ENCODE data around the gene CD33. TPM values are rescaled to one million over a fixed set of nuclear protein-coding genes. Genes with fewer than 3 reads are reported as not detected.

Gene CD33
- total RNA-seq, 1 experiment from 2014 or later, result 0.35 TPM

- peak; percentile 54 for DNase-seq
- Mint-ChIP-seq H3K4me3 (no peak overlapping the region), H3K4me1 (peaks cover 12 to 14% of the 10 kb centered on the region in 2 experiments), H3K27me3 (ENCODE audit: low read depth) (peaks cover 2% of the 10 kb centered on the region), H3K36me3 (ENCODE audit: insufficient read depth in 1 of 3, low read depth in 3 of 3) (peaks cover 0 to 4% (median 0%) of the 10 kb centered on the region in 3 experiments; a peak in 2 of 7 replicates), H3K9me3 (peaks cover under 1 to 4% of the 10 kb centered on the region in 2 experiments; a peak in 3 of 5 replicates), H3K27ac (no peak overlapping the region)
- TF ChIP-seq, protein P1, sequence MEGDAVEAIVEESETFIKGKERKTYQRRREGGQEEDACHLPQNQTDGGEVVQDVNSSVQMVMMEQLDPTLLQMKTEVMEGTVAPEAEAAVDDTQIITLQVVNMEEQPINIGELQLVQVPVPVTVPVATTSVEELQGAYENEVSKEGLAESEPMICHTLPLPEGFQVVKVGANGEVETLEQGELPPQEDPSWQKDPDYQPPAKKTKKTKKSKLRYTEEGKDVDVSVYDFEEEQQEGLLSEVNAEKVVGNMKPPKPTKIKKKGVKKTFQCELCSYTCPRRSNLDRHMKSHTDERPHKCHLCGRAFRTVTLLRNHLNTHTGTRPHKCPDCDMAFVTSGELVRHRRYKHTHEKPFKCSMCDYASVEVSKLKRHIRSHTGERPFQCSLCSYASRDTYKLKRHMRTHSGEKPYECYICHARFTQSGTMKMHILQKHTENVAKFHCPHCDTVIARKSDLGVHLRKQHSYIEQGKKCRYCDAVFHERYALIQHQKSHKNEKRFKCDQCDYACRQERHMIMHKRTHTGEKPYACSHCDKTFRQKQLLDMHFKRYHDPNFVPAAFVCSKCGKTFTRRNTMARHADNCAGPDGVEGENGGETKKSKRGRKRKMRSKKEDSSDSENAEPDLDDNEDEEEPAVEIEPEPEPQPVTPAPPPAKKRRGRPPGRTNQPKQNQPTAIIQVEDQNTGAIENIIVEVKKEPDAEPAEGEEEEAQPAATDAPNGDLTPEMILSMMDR (conservative IDR thresholded peaks at IDR 0.05), result peak; percentile 86
- H4K8ac ChIP-seq (replicated peaks; ENCODE audit: insufficient read length, low read depth, low read length), result no peak overlapping the region
- no peak overlapping the region for H3T11ph ChIP-seq (ENCODE audit: low read length)
- no peak overlapping the region for H3K18ac ChIP-seq (ENCODE audit: insufficient read length, low read depth, low read length)
- no peak overlapping the region for H2BK120ac ChIP-seq (ENCODE audit: low read depth, low read length, poor library complexity, severe bottlenecking)
- no peak overlapping the region for H3K4ac ChIP-seq (ENCODE audit: low read depth, low read length)
- no peak overlapping the region for H2BK15ac ChIP-seq (ENCODE audit: low read depth, low read length)
- no peaks in the 10 kb centered on the region for H3K79me1 ChIP-seq (ENCODE audit: insufficient read depth, low read depth, low read length, poor library complexity, severe bottlenecking)
- no peak overlapping the region for H3K27ac ChIP-seq (ENCODE audit: insufficient read length, low read depth, low read length)
- no peak overlapping the region for H2AFZ ChIP-seq (ENCODE audit: low read length)
- no peak overlapping the region for H4K5ac ChIP-seq (ENCODE audit: insufficient read length, low read depth, low read length)
- H3K14ac ChIP-seq (ENCODE audit: insufficient read depth, low read length), result no peak overlapping the region
- no peak overlapping the region for H4K91ac ChIP-seq (ENCODE audit: insufficient read length, low read depth, low read length)
- H4K20me1 ChIP-seq (ENCODE audit: control insufficient read depth, insufficient read depth, insufficient read length), result no peaks in the 10 kb centered on the region
- no peak overlapping the region for H3K4me2 ChIP-seq (ENCODE audit: insufficient read depth, insufficient read length, low read length)
- no peak overlapping the region for H2BK5ac ChIP-seq (ENCODE audit: insufficient read length, low read length)
- no peaks in the 10 kb centered on the region for H3K27me3 ChIP-seq (ENCODE audit: insufficient read depth, low read length)
- no peak overlapping the region for H3K56ac ChIP-seq (ENCODE audit: insufficient read length, low read depth, low read length)
- H3K23ac ChIP-seq (ENCODE audit: insufficient read length, low read depth, low read length), result no peak overlapping the region
- H3K23me2 ChIP-seq (ENCODE audit: insufficient read length, low read depth, low read length, poor library complexity, severe bottlenecking), result no peaks in the 10 kb centered on the region
- H3K4me1 ChIP-seq (ENCODE audit: insufficient read depth, low read length), result peaks cover 2% of the 10 kb centered on the region; the same call in 1 of the 2 replicates
- no peak overlapping the region for H2BK20ac ChIP-seq (ENCODE audit: low read depth, low read length, poor library complexity, severe bottlenecking)
- no peak overlapping the region for H2BK12ac ChIP-seq (ENCODE audit: insufficient read length, low read depth, low read length)
- H3K79me2 ChIP-seq (ENCODE audit: insufficient read depth, low read length), result no peaks in the 10 kb centered on the region
- no peak overlapping the region for H3K9ac ChIP-seq (ENCODE audit: extremely low read depth, insufficient read length, low read length)
- no CpG with 5 or more reads among the region's 5 CpGs for WGBS (ENCODE audit: extremely low coverage, insufficient read length, low lambda C conversion rate)
- H2AK5ac ChIP-seq (ENCODE audit: insufficient read length, low read length), result no peak overlapping the region
- H3K9me3 ChIP-seq (ENCODE audit: control insufficient read depth, low read depth, low read length), result no peaks in the 10 kb centered on the region
Measured at GRCh38 chr19:51259348-51260245, 34.7 kb downstream of the CD33 start.

Data from H9 (cell line).